Stimulated activated naive B cell treated with anti-CD40 and anti-IgM and Interleukin-4, amounts not matched to agents 10 μg/mL and 1 μg/mL and 100 μg/mL, for 72 hours (primary cell): ENCODE measurements around the gene RBM19.
A peak's percentile ranks its signal among the peaks of the same experiment; 100 is the strongest.
"Not testable (repeated sequence)": the region's sequence is repeated elsewhere in the genome, so short reads cannot be mapped to it uniquely, and the experiment has no call there.

Experiments
- ATAC-seq, 2 donors: fragments of 150-1000 bp; cut with Tn5 transposase; replicated peaks; 2 replicates each; pipeline ENCODE4 v1.10.0; 2021; ENCODE audit warnings: moderate library complexity in 1 of 2
- DNase-seq: peaks from one replicate; pipeline ENCODE4 v3.0.0; 2021
- H3K27ac Mint-ChIP-seq: one replicate; pipeline ENCODE4 v1.8.0; 2022; ENCODE audit warnings: mild to moderate bottlenecking, mixed read lengths
- H3K27me3 Mint-ChIP-seq, 2 donors: one replicate each; pipeline ENCODE4 v1.8.0; 2022; ENCODE audit warnings: mixed read lengths in 2 of 2
- H3K36me3 Mint-ChIP-seq, 2 donors: one replicate each; pipeline ENCODE4 v1.8.0; 2022; ENCODE audit warnings: mixed read lengths in 2 of 2, mild to moderate bottlenecking in 1 of 2
- H3K4me1 Mint-ChIP-seq, 2 donors: one replicate each; pipeline ENCODE4 v1.8.0; 2022; ENCODE audit warnings: mixed read lengths in 2 of 2, mild to moderate bottlenecking in 1 of 2
- H3K4me3 Mint-ChIP-seq, 2 donors: one replicate each; pipeline ENCODE4 v1.8.0; 2022; ENCODE audit warnings: mild to moderate bottlenecking in 2 of 2, mixed read lengths in 2 of 2, moderate library complexity in 1 of 2
- H3K9me3 Mint-ChIP-seq, 2 donors: one replicate each; pipeline ENCODE4 v1.8.0; 2022; ENCODE audit warnings: mixed read lengths in 2 of 2, mild to moderate bottlenecking in 1 of 2

The RBM19 gene

GRCh38 chr12:113994051-113994450 is 27.9 kb upstream of the RBM19 start:
- H3K27me3 Mint-ChIP-seq, result peaks cover 34 to 81% of the 10 kb centered on the region in 2 donors
- ATAC-seq, result no peak
- H3K27ac Mint-ChIP-seq, result no peak overlapping the region

GRCh38 chr12:113992751-113993150 is 26.6 kb upstream of the RBM19 start:
- ATAC-seq, H3K4me1 Mint-ChIP-seq, H3K9me3 Mint-ChIP-seq, DNase-seq, H3K36me3 Mint-ChIP-seq, H3K27ac Mint-ChIP-seq, H3K4me3 Mint-ChIP-seq: not testable (repeated sequence)
- H3K27me3 Mint-ChIP-seq, result peaks cover 37 to 80% of the 10 kb centered on the region in 2 donors

More at GRCh38 chr12:113994051-113994450, 27.9 kb upstream of the RBM19 start:
- no peak overlapping the region for H3K4me3 Mint-ChIP-seq
- no peaks in the 10 kb centered on the region for H3K9me3 Mint-ChIP-seq
- no peaks in the 10 kb centered on the region for H3K36me3 Mint-ChIP-seq
- H3K4me1 Mint-ChIP-seq, result no peaks in the 10 kb centered on the region
- no peak for DNase-seq

- Mint-ChIP-seq H3K4me3 (no peak overlapping the region), H3K4me1 (no peaks in the 10 kb centered on the region), H3K27me3 (peaks cover 37 to 72% of the 10 kb centered on the region in 2 donors), H3K36me3 (no peaks in the 10 kb centered on the region), H3K9me3 (no peaks in the 10 kb centered on the region), H3K27ac (no peak overlapping the region)
- ATAC-seq (no peak), DNase-seq (no peak)
These were observed 25.3 kb upstream of the RBM19 start for GRCh38 chr12:113991224-113992044.

GRCh38 chr12:113990250-113991223 is 24.4 kb upstream of the RBM19 start:
- Mint-ChIP-seq H3K27ac (no peak overlapping the region), H3K4me1 (no peaks in the 10 kb centered on the region), H3K36me3 (no peaks in the 10 kb centered on the region), H3K9me3 (no peaks in the 10 kb centered on the region), H3K27me3 (peaks cover 38 to 67% of the 10 kb centered on the region in 2 donors), H3K4me3 (no peak overlapping the region)
- ATAC-seq (no peak), DNase-seq (no peak)

GRCh38 chr12:113988976-113989375 is 22.9 kb upstream of the RBM19 start:
- ATAC-seq, result no peak

GRCh38 chr12:113988064-113988451 is 21.9 kb upstream of the RBM19 start:
- peaks cover 38 to 51% of the 10 kb centered on the region in 2 donors for H3K27me3 Mint-ChIP-seq
- H3K4me1 Mint-ChIP-seq, result no peaks in the 10 kb centered on the region
- no peak overlapping the region for H3K27ac Mint-ChIP-seq
- H3K36me3 Mint-ChIP-seq, result no peaks in the 10 kb centered on the region
- H3K4me3 Mint-ChIP-seq, result no peak overlapping the region
- DNase-seq (no peak), ATAC-seq (no peak)
- H3K9me3 Mint-ChIP-seq, result no peaks in the 10 kb centered on the region

More at GRCh38 chr12:113988976-113989375, 22.9 kb upstream of the RBM19 start:
- H3K36me3 Mint-ChIP-seq, result no peaks in the 10 kb centered on the region
- no peaks in the 10 kb centered on the region for H3K9me3 Mint-ChIP-seq
- H3K4me3 Mint-ChIP-seq, result no peak overlapping the region
- H3K27ac Mint-ChIP-seq, result no peak overlapping the region
- no peaks in the 10 kb centered on the region for H3K4me1 Mint-ChIP-seq
- no peak for DNase-seq
- H3K27me3 Mint-ChIP-seq, result peaks cover 39 to 52% of the 10 kb centered on the region in 2 donors

GRCh38 chr12:113987261-113988063 is 21.3 kb upstream of the RBM19 start:
- Mint-ChIP-seq H3K27me3 (peaks cover 32 to 45% of the 10 kb centered on the region in 2 donors), H3K27ac (no peak overlapping the region), H3K9me3 (no peaks in the 10 kb centered on the region), H3K4me3 (no peak overlapping the region), H3K4me1 (no peaks in the 10 kb centered on the region), H3K36me3 (no peaks in the 10 kb centered on the region)
- ATAC-seq (no peak), DNase-seq (no peak)

GRCh38 chr12:113984464-113984863 is 18.3 kb upstream of the RBM19 start:
- DNase-seq (no peak), ATAC-seq (no peak)
- no peaks in the 10 kb centered on the region for H3K4me1 Mint-ChIP-seq
- H3K9me3 Mint-ChIP-seq, result no peaks in the 10 kb centered on the region
- H3K4me3 Mint-ChIP-seq, result no peak overlapping the region
- H3K27me3 Mint-ChIP-seq, result peaks cover 28 to 46% of the 10 kb centered on the region in 2 donors
- H3K27ac Mint-ChIP-seq, result no peak overlapping the region
- no peaks in the 10 kb centered on the region for H3K36me3 Mint-ChIP-seq

GRCh38 chr12:113983777-113984448 is 17.8 kb upstream of the RBM19 start:
- Mint-ChIP-seq H3K4me1 (no peaks in the 10 kb centered on the region), H3K36me3 (no peaks in the 10 kb centered on the region), H3K9me3 (no peaks in the 10 kb centered on the region), H3K27me3 (peaks cover 26 to 44% of the 10 kb centered on the region in 2 donors), H3K4me3 (no peak overlapping the region), H3K27ac (no peak overlapping the region)
- DNase-seq (no peak), ATAC-seq (no peak)

- Mint-ChIP-seq H3K27me3 (peaks cover 26 to 44% of the 10 kb centered on the region in 2 donors), H3K36me3 (no peaks in the 10 kb centered on the region), H3K9me3 (no peaks in the 10 kb centered on the region), H3K4me1 (no peaks in the 10 kb centered on the region), H3K27ac (no peak overlapping the region), H3K4me3 (no peak overlapping the region)
- no peak for ATAC-seq
- no peak for DNase-seq
These were observed 17.1 kb upstream of the RBM19 start for GRCh38 chr12:113983265-113983664.

GRCh38 chr12:113981876-113982275 is 15.8 kb upstream of the RBM19 start:
- H3K36me3 Mint-ChIP-seq, result no peaks in the 10 kb centered on the region
- no peaks in the 10 kb centered on the region for H3K9me3 Mint-ChIP-seq
- H3K27ac Mint-ChIP-seq, result no peak overlapping the region
- H3K27me3 Mint-ChIP-seq, result peaks cover 21 to 42% of the 10 kb centered on the region in 2 donors
- H3K4me1 Mint-ChIP-seq, result no peaks in the 10 kb centered on the region
- DNase-seq, result no peak
- no peak overlapping the region for H3K4me3 Mint-ChIP-seq
- ATAC-seq, result no peak

- Mint-ChIP-seq H3K27me3 (peaks cover 30 to 51% of the 10 kb centered on the region in 2 donors), H3K4me3 (no peak overlapping the region)
These were observed 14.6 kb upstream of the RBM19 start for GRCh38 chr12:113980537-113981337.

GRCh38 chr12:113980054-113980453 is 13.9 kb upstream of the RBM19 start:
- no peaks in the 10 kb centered on the region for H3K36me3 Mint-ChIP-seq
- H3K27me3 Mint-ChIP-seq, result peaks cover 30 to 53% of the 10 kb centered on the region in 2 donors
- no peaks in the 10 kb centered on the region for H3K9me3 Mint-ChIP-seq
- no peaks in the 10 kb centered on the region for H3K4me1 Mint-ChIP-seq
- no peak overlapping the region for H3K4me3 Mint-ChIP-seq
- DNase-seq (no peak), ATAC-seq (no peak)
- H3K27ac Mint-ChIP-seq, result no peak overlapping the region

More at GRCh38 chr12:113980537-113981337, 14.6 kb upstream of the RBM19 start:
- H3K27ac Mint-ChIP-seq, result no peak overlapping the region
- DNase-seq, result no peak
- ATAC-seq, result peak; percentile 29 to 57
- H3K9me3 Mint-ChIP-seq, result no peaks in the 10 kb centered on the region
- no peaks in the 10 kb centered on the region for H3K4me1 Mint-ChIP-seq
- H3K36me3 Mint-ChIP-seq, result no peaks in the 10 kb centered on the region
